Pancreas (tissue), 10 donors: Measurements from ENCODE around the gene SORL1. TPM values are rescaled to one million over a fixed set of nuclear protein-coding genes. Genes with fewer than 3 reads are reported as not detected.

Experiments used
- ATAC-seq, 4 donors: fragments of 200-7000 bp; cut with Tn5 transposase; one replicate each; pipeline versions ENCODE4 v1.8.0 to v1.9.1; 2020; ENCODE audit warnings: mild to moderate bottlenecking in 4 of 4, moderate library complexity in 4 of 4
- DNase-seq, 6 donors: peaks; one replicate each; pipeline ENCODE4 v3.0.0-alpha.2; 2020
- FAIRE-seq: peaks from 2 replicates; lab custom pipeline; 2012; peaks lifted over from hg19 to GRCh38; lab: Jason Lieb, UNC
- H3K27ac ChIP-seq, 4 donors: fragments of 200-600 bp; sonication (generic); 1 replicate in 3 of 4; 2 replicates in 1 of 4; pipeline versions ENCODE4 v1.5.0 to v1.8.0; 2020
- H3K27me3 ChIP-seq, 4 donors: fragments of 200-600 bp; one replicate each; pipeline ENCODE4 v1.8.0; 2021
- H3K36me3 ChIP-seq, 3 donors: fragments of 200-600 bp; sonication (generic) in 1 of 3; one replicate each; pipeline versions ENCODE4 v1.5.0 to v1.8.0; 2020 to 2021
- H3K4me1 ChIP-seq, 3 donors: fragments of 200-600 bp; one replicate each; pipeline ENCODE4 v1.8.0; 2021
- H3K4me3 ChIP-seq, 4 donors: fragments of 200-600 bp; sonication (generic) in 2 of 4; one replicate each; pipeline versions ENCODE4 v1.5.0 to v1.8.0; 2020 to 2021
- H3K9me3 ChIP-seq, 4 donors: fragments of 200-600 bp; one replicate each; pipeline ENCODE4 v1.8.0; 2021
- CTCF ChIP-seq, 4 donors: fragments of 200-600 bp; sonication (generic) in 3 of 4; IDR thresholded peaks; one replicate each; pipeline versions ENCODE4 v1.5.0 to v1.8.0; 2021; ENCODE audit warnings: antibody characterized with exemption in 4 of 4
- WGBS, 2 donors: extraction: QIAGEN DNeasy Blood & Tissue Kit; methylation state at CpG; one replicate each; pipeline ENCODE4 v1.1.7; 2013; 5-methylcytosine and 5-hydroxymethylcytosine counted together
- intact Hi-C, 3 donors: fragments of 100-400 bp; cut with DNase I; formaldehyde crosslinking; loops; one replicate each; pipeline versions ENCODE4 v1.11.1 to v1.14.2; 2022
- polyA plus RNA-seq, 2 donors: library from polyadenylated mRNA; stranded (reverse); fragments of 200-250 nt; gene quantifications; one replicate each; pipeline ENCODE4 v1.2.3, GENCODE V29; 2013
- total RNA-seq, 6 donors: library from RNA; stranded (reverse); fragmentation: NEBNext Ultra II Directional in 4 of 6; extraction: Animal tissue kit (Norgen Biotek cat#: 25700) in 4 of 6; gene quantifications; one replicate each; pipeline versions ENCODE4 v1.2.1 to v1.2.4, GENCODE V29; 2021 to 2023
- donor health status: healthy with polysubstance abuse.
- donor health status: DM: no; HTN: no; CAD: no; lungs with moderate emphysema.
- donor health status: DM: no; HTN: no; CAD: no.
- donor health status: control.
- donor health status: control.
- donor health status: Bipolar disorder and iron deficiency.
- donor health status: DM: yes; HTN: yes; CAD: no.
- donor health status: DM: no; HTN: no; CAD: no.
- donor health status: DM: no; HTN: no; CAD: no.
- donor health status: DM: yes; HTN: yes; CAD: no.

Gene SORL1
- total and polyA plus RNA-seq, 8 donors, result 2.7 to 47.5 (median 15.5) TPM

GRCh38 chr11:121570453-121570852 is 118.3 kb downstream of the SORL1 start:
- no peaks in the 10 kb centered on the region for H3K27me3 ChIP-seq
- H3K9me3 ChIP-seq, result no peaks in the 10 kb centered on the region
- no peak for DNase-seq
- no peak for TF ChIP-seq CTCF (IDR thresholded peaks at IDR 0.05)
- 74 to 86% methylated on average over 3 of the region's 3 CpGs for WGBS, 2 donors
- no peaks in the 10 kb centered on the region for H3K36me3 ChIP-seq
- intact Hi-C loops, result no loop called here
- H3K4me1 ChIP-seq, result no peaks in the 10 kb centered on the region
- no peak for ATAC-seq
- no peak overlapping the region for H3K4me3 ChIP-seq
- no peak overlapping the region for H3K27ac ChIP-seq
- FAIRE-seq, result no peak

- whole genome bisulfite sequencing, 2 donors, result 37 to 39% methylated on average over 4 of the region's 4 CpGs
- DNase-seq (no peak), FAIRE-seq (no peak), ATAC-seq (peak in 1 of 4 donors; percentile 53)
- no peak for TF ChIP-seq CTCF (IDR thresholded peaks at IDR 0.05)
- H3K27me3 ChIP-seq, result no peaks in the 10 kb centered on the region
- H3K4me1 ChIP-seq, result no peaks in the 10 kb centered on the region
- H3K4me3 ChIP-seq, result no peak overlapping the region
- intact Hi-C loops, result no loop called here
- no peaks in the 10 kb centered on the region for H3K9me3 ChIP-seq
- H3K36me3 ChIP-seq, result no peaks in the 10 kb centered on the region
- H3K27ac ChIP-seq, result no peak overlapping the region
Measured at GRCh38 chr11:121571506-121571905, 119.4 kb downstream of the SORL1 start.

GRCh38 chr11:121572571-121573059 is 120.5 kb downstream of the SORL1 start:
- H3K4me1 ChIP-seq, result no peaks in the 10 kb centered on the region
- 50 to 69% methylated on average over 11 of the region's 11 CpGs for WGBS, 2 donors
- H3K4me3 ChIP-seq, result no peak overlapping the region
- no peak overlapping the region for H3K27ac ChIP-seq
- no peak for TF ChIP-seq CTCF (IDR thresholded peaks at IDR 0.05)
- no peaks in the 10 kb centered on the region for H3K36me3 ChIP-seq
- ATAC-seq (no peak), DNase-seq (no peak), FAIRE-seq (no peak)
- intact Hi-C loops, result no loop called here
- no peaks in the 10 kb centered on the region for H3K27me3 ChIP-seq
- no peaks in the 10 kb centered on the region for H3K9me3 ChIP-seq

GRCh38 chr11:121574801-121575200 is 122.7 kb downstream of the SORL1 start:
- Histone ChIP-seq H3K27me3 (no peaks in the 10 kb centered on the region), H3K36me3 (no peaks in the 10 kb centered on the region), H3K4me3 (no peak overlapping the region), H3K9me3 (no peaks in the 10 kb centered on the region), H3K4me1 (no peaks in the 10 kb centered on the region), H3K27ac (no peak overlapping the region)
- DNase-seq (no peak), FAIRE-seq (no peak), ATAC-seq (no peak)
- no peak for TF ChIP-seq CTCF (IDR thresholded peaks at IDR 0.05)
- intact Hi-C loops, result no loop called here

- H3K27me3 ChIP-seq, result no peaks in the 10 kb centered on the region
- TF ChIP-seq CTCF (IDR thresholded peaks at IDR 0.05), result no peak
- FAIRE-seq (no peak), ATAC-seq (peak in 3 of 4 donors; percentile 58 to 85 (median 79)), DNase-seq (peak in 2 of 6 donors; percentile 5 to 67)
- no peak overlapping the region for H3K4me3 ChIP-seq
- intact Hi-C loops, result no loop called here
- no peaks in the 10 kb centered on the region for H3K4me1 ChIP-seq
- 58 to 66% methylated on average over 10 of the region's 10 CpGs for WGBS, 2 donors
- H3K36me3 ChIP-seq, result no peaks in the 10 kb centered on the region
- no peaks in the 10 kb centered on the region for H3K9me3 ChIP-seq
- peak overlapping the region in 1 of 4 donors; percentile 25 for H3K27ac ChIP-seq
Measured at GRCh38 chr11:121575250-121575962, 123.3 kb downstream of the SORL1 start.
